Measurements from ENCODE around the gene KREMEN1. TPM values are rescaled to one million over a fixed set of nuclear protein-coding genes. Genes with fewer than 3 reads are reported as not detected.

Gene KREMEN1
- total RNA-seq, 1 experiment from 2014 or later, result 1.8 TPM

DNA sequence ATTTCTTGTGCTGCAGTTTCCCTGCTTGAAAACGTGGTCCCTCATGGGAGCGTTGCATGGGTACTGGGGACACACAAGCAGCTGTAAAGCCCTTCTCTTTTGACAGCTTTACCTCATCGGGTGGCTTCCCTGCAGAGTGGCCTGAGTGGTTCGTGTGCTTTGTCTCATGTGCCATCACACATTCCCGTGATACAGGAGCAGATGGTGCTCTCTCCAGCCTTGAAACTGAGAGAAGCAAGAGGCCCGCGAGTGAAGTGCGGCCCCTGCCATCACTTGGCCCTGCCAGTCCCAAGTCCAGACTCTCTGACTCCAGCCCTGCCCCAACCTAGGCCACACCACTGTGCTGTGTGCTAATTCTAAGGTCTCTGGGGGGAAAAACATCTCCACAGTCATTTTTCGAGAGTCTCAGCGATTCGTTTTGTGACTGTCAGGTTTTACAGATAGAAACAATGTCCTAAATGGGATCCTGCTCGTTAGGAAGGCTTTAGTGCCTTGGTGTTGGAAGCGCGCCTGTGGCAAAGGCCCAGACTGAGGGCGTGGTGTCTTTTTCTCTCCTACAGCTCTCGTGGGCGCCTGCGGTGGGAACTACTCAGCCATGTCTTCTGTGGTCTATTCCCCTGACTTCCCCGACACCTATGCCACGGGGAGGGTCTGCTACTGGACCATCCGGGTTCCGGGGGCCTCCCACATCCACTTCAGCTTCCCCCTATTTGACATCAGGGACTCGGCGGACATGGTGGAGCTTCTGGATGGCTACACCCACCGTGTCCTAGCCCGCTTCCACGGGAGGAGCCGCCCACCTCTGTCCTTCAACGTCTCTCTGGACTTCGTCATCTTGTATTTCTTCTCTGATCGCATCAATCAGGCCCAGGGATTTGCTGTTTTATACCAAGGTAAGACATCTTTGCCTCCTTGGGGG, 64.2 kb downstream of the KREMEN1 start:
- DNase-seq, result peak; percentile 9
- H3K36me3 ChIP-seq (replicated peaks; ENCODE audit: control insufficient read depth, insufficient read depth, low read length), result 0 out of 2 replicates have a peak, but pooled peaks cover 2% of the 10 kb centered on the region
- no peaks in the 10 kb centered on the region for H3K27me3 ChIP-seq (ENCODE audit: control insufficient read depth, insufficient read depth, low read length)
- H3K4me3 ChIP-seq (ENCODE audit: insufficient read depth, low read depth, low read length), result no peak overlapping the region

- H3K27me3 ChIP-seq (ENCODE audit: control insufficient read depth, insufficient read depth, low read length), result no peaks in the 10 kb centered on the region
- H3K36me3 ChIP-seq (replicated peaks; ENCODE audit: control insufficient read depth, insufficient read depth, low read length), result peaks cover 2% of the 10 kb centered on the region; the same call in 1 of the 2 replicates
- DNase-seq, result no peak
- H3K4me3 ChIP-seq (ENCODE audit: insufficient read depth, low read depth, low read length), result no peak overlapping the region
Measured at GRCh38 chr22:29138556-29139305, 65.9 kb downstream of the KREMEN1 start.

DNA sequence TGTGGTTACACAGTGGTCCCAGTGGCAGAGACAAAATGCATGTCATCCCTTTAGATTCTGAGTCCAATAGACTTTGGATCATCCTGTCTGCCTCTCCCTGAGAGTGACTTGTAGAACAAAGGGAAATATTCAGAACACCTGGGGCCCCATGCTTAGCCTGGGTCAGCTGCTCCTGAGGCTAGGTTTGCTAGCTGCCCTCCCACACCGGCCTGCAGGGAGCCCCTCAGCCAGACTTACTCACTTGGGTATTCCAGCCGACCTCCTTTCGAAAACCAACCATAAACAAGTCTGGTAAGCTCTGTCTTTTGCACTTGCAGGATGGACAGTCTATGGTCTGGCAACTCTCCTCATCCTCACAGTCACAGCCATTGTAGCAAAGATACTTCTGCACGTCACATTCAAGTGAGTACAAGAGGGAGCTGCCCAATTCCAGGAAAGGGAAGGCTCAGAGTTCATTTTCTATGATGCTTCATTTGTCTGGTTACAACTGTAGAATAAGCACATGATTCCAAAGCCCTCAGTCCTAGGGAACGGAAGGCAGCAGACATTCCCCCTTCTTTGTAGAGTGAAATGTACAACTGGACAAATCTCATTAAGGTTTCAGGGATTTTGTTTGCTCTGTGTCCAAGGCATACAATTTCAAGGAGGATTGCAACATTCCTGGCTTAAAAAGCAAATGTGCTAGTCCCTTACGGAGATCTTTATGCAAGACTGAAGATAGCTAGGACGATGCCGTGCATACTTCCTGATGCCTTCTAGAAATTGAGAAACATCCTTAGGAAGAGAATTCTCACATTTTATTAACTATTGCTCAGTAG, 67.3 kb downstream of the KREMEN1 start:
- H3K27me3 ChIP-seq (ENCODE audit: control insufficient read depth, insufficient read depth, low read length), result no peaks in the 10 kb centered on the region
- H3K4me3 ChIP-seq (ENCODE audit: insufficient read depth, low read depth, low read length), result no peak overlapping the region
- peak; percentile 59 for DNase-seq
- peaks cover 2% of the 10 kb centered on the region; the same call in 1 of the 2 replicates for H3K36me3 ChIP-seq (replicated peaks; ENCODE audit: control insufficient read depth, insufficient read depth, low read length)

DNA sequence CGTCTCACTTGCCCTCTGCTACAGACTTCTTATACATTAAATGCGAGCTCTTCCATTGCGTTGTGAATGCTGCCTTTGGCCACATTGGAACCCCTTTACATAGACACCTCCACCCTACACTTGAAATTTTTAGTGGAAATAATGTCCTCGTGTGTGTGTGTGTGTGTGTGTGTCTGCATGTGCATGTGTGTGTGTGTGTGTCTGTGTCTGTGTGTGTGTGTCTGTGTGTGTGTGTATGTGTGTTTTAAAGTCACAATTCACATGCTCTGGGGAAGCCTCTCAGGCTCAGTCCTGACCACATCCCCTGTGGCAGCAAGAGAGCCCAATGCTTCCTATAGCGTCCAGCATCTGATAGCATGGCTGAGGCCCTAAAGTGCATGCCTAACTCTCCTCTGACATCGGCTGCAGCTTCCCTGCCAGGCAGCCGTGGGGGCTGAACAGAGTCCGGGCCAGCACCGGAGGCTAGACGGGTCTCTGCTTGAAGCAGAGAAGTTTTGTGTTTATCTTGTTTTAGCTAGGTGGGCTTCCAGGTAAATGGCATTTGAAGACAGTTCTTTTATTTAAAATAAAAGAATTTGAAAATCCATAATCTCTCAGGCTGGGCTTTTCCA, 68.3 kb downstream of the KREMEN1 start:
- no peak overlapping the region for H3K4me3 ChIP-seq (ENCODE audit: insufficient read depth, low read depth, low read length)
- H3K27me3 ChIP-seq (ENCODE audit: control insufficient read depth, insufficient read depth, low read length), result no peaks in the 10 kb centered on the region
- peaks cover 2% of the 10 kb centered on the region; the same call in 1 of the 2 replicates for H3K36me3 ChIP-seq (replicated peaks; ENCODE audit: control insufficient read depth, insufficient read depth, low read length)
- DNase-seq, result peak; percentile 59

GRCh38 chr22:29142116-29142515, 69.3 kb downstream of the KREMEN1 start:
- H3K4me3 ChIP-seq (ENCODE audit: insufficient read depth, low read depth, low read length), result no peak overlapping the region
- peak; percentile 63 for DNase-seq
- peaks cover 2% of the 10 kb centered on the region; the same call in 1 of the 2 replicates for H3K36me3 ChIP-seq (replicated peaks; ENCODE audit: control insufficient read depth, insufficient read depth, low read length)
- no peaks in the 10 kb centered on the region for H3K27me3 ChIP-seq (ENCODE audit: control insufficient read depth, insufficient read depth, low read length)

DNA sequence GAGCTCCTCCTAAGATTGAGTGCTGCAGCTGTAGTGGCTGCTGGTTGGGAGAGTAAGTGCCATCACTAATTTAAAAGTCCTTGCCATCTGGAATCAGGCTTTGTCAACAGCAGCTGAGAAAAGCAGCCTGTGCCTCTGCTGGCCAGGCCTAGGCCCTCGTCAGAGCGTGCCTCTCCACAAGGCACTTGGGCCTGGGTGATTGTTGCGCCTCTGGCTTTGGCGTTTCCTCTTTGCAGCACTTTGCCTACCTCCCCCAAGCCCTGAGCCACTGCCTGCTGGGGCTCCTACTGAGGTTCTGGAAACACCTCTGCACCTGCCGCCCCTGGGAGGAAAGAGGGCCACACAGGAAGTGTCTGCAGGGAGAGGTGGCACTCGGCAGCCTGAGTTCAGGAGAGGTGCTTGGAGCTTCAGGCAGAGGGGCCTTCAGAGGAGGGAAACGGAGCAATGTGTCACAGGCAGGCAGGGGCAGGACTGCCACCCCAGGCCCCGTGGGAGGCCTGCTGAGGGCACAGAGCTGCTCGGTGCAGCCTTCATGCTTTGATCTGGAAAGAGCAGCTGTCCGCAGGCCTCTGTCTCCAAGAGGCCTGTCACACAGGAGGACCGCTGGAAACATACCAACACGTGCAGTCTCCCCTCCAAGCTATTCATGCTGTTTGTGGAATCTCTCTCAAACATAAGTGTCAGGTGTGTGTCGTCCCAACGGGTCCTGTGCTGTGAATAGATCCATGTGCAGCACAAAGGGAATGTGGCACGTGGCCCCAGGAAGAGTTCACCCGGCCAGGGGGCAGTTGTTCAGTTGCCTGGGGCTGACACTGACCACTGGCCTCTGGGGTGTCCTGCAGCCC, 71.3 kb downstream of the KREMEN1 start:
- peaks cover 2% of the 10 kb centered on the region; the same call in 1 of the 2 replicates for H3K36me3 ChIP-seq (replicated peaks; ENCODE audit: control insufficient read depth, insufficient read depth, low read length)
- no peak for DNase-seq
- H3K27me3 ChIP-seq (ENCODE audit: control insufficient read depth, insufficient read depth, low read length), result no peaks in the 10 kb centered on the region
- H3K4me3 ChIP-seq (ENCODE audit: insufficient read depth, low read depth, low read length), result no peak overlapping the region

DNA sequence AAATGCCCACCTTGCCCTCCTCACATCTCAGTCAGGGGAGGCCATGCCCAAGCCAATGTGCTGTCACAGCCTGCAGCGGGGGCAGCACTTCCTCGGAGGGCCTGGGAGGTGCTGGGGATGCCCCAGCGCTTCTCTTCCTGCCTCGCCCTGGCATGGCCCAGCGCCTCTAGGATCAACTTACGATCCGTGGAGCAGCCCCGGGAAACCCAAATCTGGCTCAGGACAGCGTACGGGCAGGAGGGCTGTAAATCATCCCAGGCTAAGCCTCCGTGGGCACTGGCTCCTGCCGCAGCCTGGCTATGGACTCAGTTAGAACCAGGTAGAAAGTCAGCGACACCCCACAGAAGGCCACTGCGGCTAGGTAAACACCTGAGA, 71.9 kb downstream of the KREMEN1 start:
- no peak overlapping the region for H3K4me3 ChIP-seq (ENCODE audit: insufficient read depth, low read depth, low read length)
- DNase-seq, result no peak
- H3K36me3 ChIP-seq (replicated peaks; ENCODE audit: control insufficient read depth, insufficient read depth, low read length), result no peaks in the 10 kb centered on the region; the same call in 1 of the 2 replicates
- no peaks in the 10 kb centered on the region for H3K27me3 ChIP-seq (ENCODE audit: control insufficient read depth, insufficient read depth, low read length)

- Histone ChIP-seq H3K4me3 (ENCODE audit: insufficient read depth, low read depth, low read length) (no peak overlapping the region), H3K36me3 (replicated peaks; ENCODE audit: control insufficient read depth, insufficient read depth, low read length) (no peaks in the 10 kb centered on the region; the same call in 1 of the 2 replicates), H3K27me3 (ENCODE audit: control insufficient read depth, insufficient read depth, low read length) (no peaks in the 10 kb centered on the region)
- peak; percentile 66 for DNase-seq
Measured at GRCh38 chr22:29145321-29146072, 72.7 kb downstream of the KREMEN1 start.

DNA sequence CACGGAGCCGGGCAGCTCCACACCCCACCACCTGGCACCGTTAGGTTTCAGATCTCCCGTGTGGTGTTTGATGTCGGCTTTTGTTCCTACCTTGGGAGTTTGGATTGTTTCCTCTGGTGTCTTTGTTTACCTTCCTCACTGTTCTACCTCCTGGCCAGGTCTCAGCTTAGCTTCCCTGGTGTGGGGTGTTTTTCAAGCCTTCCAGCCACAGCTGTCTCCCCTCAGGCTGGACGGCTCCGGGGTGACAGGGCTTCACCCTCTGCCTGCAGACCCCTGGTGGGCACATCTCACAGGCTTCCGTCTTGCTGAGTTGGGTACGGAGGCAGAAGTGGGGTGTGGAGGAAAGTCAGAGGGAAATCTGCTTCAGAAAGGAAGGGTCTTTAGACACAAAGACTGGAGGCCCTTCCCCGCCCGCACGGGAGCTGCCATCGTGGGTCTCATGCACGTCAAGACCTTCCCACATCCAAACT, 73.3 kb downstream of the KREMEN1 start:
- Histone ChIP-seq H3K4me3 (ENCODE audit: insufficient read depth, low read depth, low read length) (no peak overlapping the region), H3K36me3 (replicated peaks; ENCODE audit: control insufficient read depth, insufficient read depth, low read length) (no peaks in the 10 kb centered on the region; the same call in 1 of the 2 replicates), H3K27me3 (ENCODE audit: control insufficient read depth, insufficient read depth, low read length) (no peaks in the 10 kb centered on the region)
- DNase-seq, result no peak

DNA sequence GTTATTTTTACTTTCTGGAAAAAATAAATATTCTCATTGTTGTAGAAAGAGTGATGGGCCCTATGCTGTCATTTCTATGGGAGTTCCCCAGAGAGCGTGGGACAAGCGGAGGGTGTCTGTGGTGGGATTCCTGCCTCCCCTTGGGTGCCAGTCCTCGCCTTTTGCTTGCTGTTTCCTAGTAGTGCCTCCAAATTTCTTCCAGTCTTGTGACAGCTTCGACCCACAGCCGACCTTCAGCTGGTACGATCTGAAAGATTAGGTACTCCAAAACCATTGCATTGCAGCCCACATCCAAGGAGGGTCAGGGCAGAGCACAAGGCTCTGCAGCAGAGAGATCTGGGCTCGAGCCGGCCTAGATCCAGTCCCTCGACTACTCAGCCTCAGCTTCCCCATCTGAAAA, 73.9 kb downstream of the KREMEN1 start:
- H3K27me3 ChIP-seq (ENCODE audit: control insufficient read depth, insufficient read depth, low read length), result no peaks in the 10 kb centered on the region
- no peak for DNase-seq
- H3K36me3 ChIP-seq (replicated peaks; ENCODE audit: control insufficient read depth, insufficient read depth, low read length), result no peaks in the 10 kb centered on the region; the same call in 1 of the 2 replicates
- no peak overlapping the region for H3K4me3 ChIP-seq (ENCODE audit: insufficient read depth, low read depth, low read length)

DNA sequence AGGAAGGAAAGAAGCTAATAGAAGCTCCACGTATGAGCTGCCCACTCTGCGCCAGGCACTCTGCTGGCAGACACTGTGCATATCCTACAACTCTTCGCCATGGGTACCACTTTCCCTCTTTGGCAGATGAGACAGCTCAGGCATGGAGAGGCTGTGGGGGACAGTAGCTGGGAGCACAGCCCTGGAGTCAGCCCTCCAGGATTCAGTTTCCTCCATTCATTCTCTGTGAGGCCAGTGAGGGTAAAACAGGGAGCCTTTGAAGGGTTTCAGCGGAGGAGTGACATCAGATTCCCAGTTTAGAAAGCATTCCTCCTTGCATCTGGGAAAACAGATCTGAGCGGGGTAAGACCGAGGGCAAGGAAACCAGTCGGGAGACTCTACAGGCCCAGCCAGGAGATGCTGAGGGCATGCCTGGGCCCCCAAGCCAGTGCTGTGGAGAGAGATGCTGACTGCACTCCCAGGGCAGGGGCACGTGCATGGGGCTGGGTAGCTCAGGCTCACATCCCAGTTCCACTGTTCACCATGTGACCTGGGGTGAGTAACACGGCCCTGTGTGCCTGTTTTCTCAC, 74.6 kb downstream of the KREMEN1 start:
- H3K27me3 ChIP-seq (ENCODE audit: control insufficient read depth, insufficient read depth, low read length), result no peaks in the 10 kb centered on the region
- no peak overlapping the region for H3K4me3 ChIP-seq (ENCODE audit: insufficient read depth, low read depth, low read length)
- H3K36me3 ChIP-seq (replicated peaks; ENCODE audit: control insufficient read depth, insufficient read depth, low read length), result no peaks in the 10 kb centered on the region; the same call in 1 of the 2 replicates
- DNase-seq, result no peak

DNA sequence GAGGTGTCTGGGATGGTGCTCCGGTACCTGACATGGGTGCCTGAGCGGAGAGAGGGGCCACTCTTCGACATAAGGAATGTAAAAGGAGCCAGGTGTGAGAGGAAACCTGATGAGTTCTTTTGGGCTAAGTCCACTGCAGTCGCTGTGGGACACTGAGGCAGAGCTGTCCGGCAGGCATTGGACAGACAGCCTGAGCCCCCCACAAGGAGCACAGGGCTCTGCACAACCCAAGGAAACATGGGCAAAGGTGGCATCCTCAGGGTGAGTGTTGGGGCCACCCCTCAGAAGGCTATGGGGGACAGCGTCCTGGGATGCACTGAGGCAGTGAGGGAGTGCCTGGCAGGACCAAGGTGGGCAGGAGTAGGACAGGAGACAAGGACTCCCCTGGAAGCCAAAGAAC, 75.2 kb downstream of the KREMEN1 start:
- Histone ChIP-seq H3K27me3 (ENCODE audit: control insufficient read depth, insufficient read depth, low read length) (no peaks in the 10 kb centered on the region), H3K36me3 (replicated peaks; ENCODE audit: control insufficient read depth, insufficient read depth, low read length) (no peaks in the 10 kb centered on the region), H3K4me3 (ENCODE audit: insufficient read depth, low read depth, low read length) (no peak overlapping the region)
- DNase-seq, result no peak
